PC-3 (cell line): ENCODE data around the gene STUM. TPM values are rescaled to one million over a fixed set of nuclear protein-coding genes. Genes with fewer than 3 reads are reported as not detected.

Experiments used
- ATAC-seq: fragments of 200-7000 bp; cut with Tn5 transposase; 2 replicates; pipeline ENCODE4 v1.9.1; 2020; ENCODE audit warnings: mild to moderate bottlenecking, moderate library complexity
- BruUV-seq: library from RNA; stranded (reverse); fragments of 400-500 nt; replicated peaks from 2 replicates; lab custom pipeline; 2021; lab: Mats Ljungman, UMichigan
- CTCF ChIA-PET: fragments of 300-600 bp; sonication (Branson Sonifier 250); formaldehyde crosslinking; loops from one replicate; lab custom pipeline; 2022; ENCODE audit warnings: antibody characterized with exemption; lab: Charles Lee
- POLR2A ChIA-PET: fragments of 300-600 bp; sonication (Branson Sonifier 250); formaldehyde crosslinking; loops from one replicate; lab custom pipeline; 2022; ENCODE audit warnings: antibody characterized with exemption; ENCODE audit not compliant: unreplicated experiment; lab: Charles Lee
- DNase-seq: peaks from one replicate; pipeline ENCODE4 v3.0.0-alpha.2; 2015
- H2AFZ ChIP-seq: fragments of 300-600 bp; sonication (generic); 2 replicates; pipeline ENCODE4 v1.6.0; 2016; ENCODE audit warnings: antibody characterized with exemption, low read length
- H3F3A ChIP-seq: fragments of 300-600 bp; sonication (generic); one replicate; pipeline ENCODE4 v1.6.0; 2017; ENCODE audit warnings: antibody characterized with exemption, low read length, control low read depth, mild to moderate bottlenecking; ENCODE audit not compliant: unreplicated experiment
- H3K27ac ChIP-seq: fragments of 300-600 bp; sonication (generic); 2 replicates; pipeline ENCODE4 v1.5.1; 2016; ENCODE audit warnings: mild to moderate bottlenecking, low read length
- H3K27me3 ChIP-seq: fragments of 300-600 bp; sonication (generic); 2 replicates; pipeline ENCODE4 v1.6.1; 2016; ENCODE audit warnings: low read length, mixed read lengths
- H3K36me3 ChIP-seq: fragments of 300-600 bp; sonication (generic); 2 replicates; pipeline ENCODE4 v1.6.1; 2016; ENCODE audit warnings: low read depth, mixed run types, low read length, mixed read lengths
- H3K4me1 ChIP-seq: fragments of 300-600 bp; sonication (generic); 2 replicates; pipeline ENCODE4 v1.5.1; 2016; ENCODE audit warnings: low read length; ENCODE audit not compliant: insufficient read depth
- H3K4me2 ChIP-seq: fragments of 300-600 bp; sonication (generic); 2 replicates; pipeline ENCODE4 v1.6.0; 2016; ENCODE audit warnings: low read length
- H3K4me3 ChIP-seq: fragments of 300-600 bp; sonication (generic); 2 replicates; pipeline ENCODE4 v1.5.1; 2016; ENCODE audit warnings: mild to moderate bottlenecking, low read length, mixed read lengths
- H3K79me2 ChIP-seq: fragments of 300-600 bp; sonication (generic); 2 replicates; pipeline ENCODE4 v1.6.1; 2017; ENCODE audit warnings: low read length, mixed read lengths
- H3K9ac ChIP-seq: fragments of 300-600 bp; sonication (generic); 2 replicates; pipeline ENCODE4 v1.6.0; 2016; ENCODE audit warnings: mild to moderate bottlenecking, low read length
- H3K9me2 ChIP-seq: fragments of 300-600 bp; sonication (generic); replicated peaks from 2 replicates; pipeline ENCODE4 v1.6.1; 2016; ENCODE audit warnings: mixed run types, low read length, mixed read lengths
- H3K9me3 ChIP-seq: fragments of 300-600 bp; sonication (generic); 2 replicates; pipeline ENCODE4 v1.6.1; 2016; ENCODE audit warnings: low read length, mixed read lengths
- H4K20me1 ChIP-seq: fragments of 300-600 bp; sonication (generic); 2 replicates; pipeline ENCODE4 v1.6.1; 2016; ENCODE audit warnings: low read length, mixed read lengths
- CTCF ChIP-seq: fragments of 300-600 bp; sonication (generic); conservative IDR thresholded peaks from 2 replicates; pipeline ENCODE4 v1.5.1; 2017; ENCODE audit warnings: antibody characterized with exemption, low read depth, mild to moderate bottlenecking, low read length
- EZH2 ChIP-seq: fragments of 300-600 bp; sonication (generic); IDR thresholded peaks from one replicate; pipeline ENCODE4 v1.6.1; 2017; ENCODE audit warnings: antibody characterized with exemption, mild to moderate bottlenecking, low read length; ENCODE audit not compliant: unreplicated experiment
- EZH2phosphoT487 ChIP-seq: fragments of 300-600 bp; sonication (generic); IDR thresholded peaks from 2 replicates; pipeline ENCODE4 v1.6.1; 2018; ENCODE audit warnings: mild to moderate bottlenecking, antibody characterized with exemption, low read length, borderline replicate concordance
- intact Hi-C: fragments of 100-400 bp; cut with micrococcal nuclease; formaldehyde crosslinking; loops from 2 replicates; pipeline ENCODE4 v1.9.0; 2023
- total RNA-seq: library from RNA; depleted of rRNA; stranded (reverse); fragments of >200 nt; gene quantifications from 2 replicates; pipeline ENCODE4 v1.2.3, GENCODE V29; 2014

Gene STUM
- total RNA-seq, 1 experiment from 2014 or later, result 0.58 TPM

- ChIA-PET CTCF (interaction anchor here (0.6 kb wide), 1 partner anchor 58 kb away, joined by 4 read pairs; no protein-coding TSS in a partner anchor), POLR2A (no interaction called here)
- Histone ChIP-seq H3K4me2 (no peak overlapping the region), H3K27me3 (no peaks in the 10 kb centered on the region), H3K9me2 (no peaks in the 10 kb centered on the region), H3K4me1 (peaks cover 13% of the 10 kb centered on the region), H3K9ac (no peak overlapping the region), H3K79me2 (no peaks in the 10 kb centered on the region), H3F3A (no peaks in the 10 kb centered on the region), H3K4me3 (no peak overlapping the region), H3K9me3 (no peaks in the 10 kb centered on the region), H3K36me3 (no peaks in the 10 kb centered on the region), H2AFZ (no peak overlapping the region), H3K27ac (no peak overlapping the region), H4K20me1 (no peaks in the 10 kb centered on the region)
- no TSS peak for BruUV-seq
- TF ChIP-seq EZH2phosphoT487, result no peak
- TF ChIP-seq CTCF, result no peak
- no peak for TF ChIP-seq EZH2
- DNase-seq (no peak), ATAC-seq (no peak)
- intact Hi-C loops, result loop anchor here (2.0 kb wide), 1 partner anchor 201 kb away; no protein-coding TSS in a partner anchor
Measured at GRCh38 chr1:226627924-226628611, 79.5 kb downstream of the STUM start.

DNA sequence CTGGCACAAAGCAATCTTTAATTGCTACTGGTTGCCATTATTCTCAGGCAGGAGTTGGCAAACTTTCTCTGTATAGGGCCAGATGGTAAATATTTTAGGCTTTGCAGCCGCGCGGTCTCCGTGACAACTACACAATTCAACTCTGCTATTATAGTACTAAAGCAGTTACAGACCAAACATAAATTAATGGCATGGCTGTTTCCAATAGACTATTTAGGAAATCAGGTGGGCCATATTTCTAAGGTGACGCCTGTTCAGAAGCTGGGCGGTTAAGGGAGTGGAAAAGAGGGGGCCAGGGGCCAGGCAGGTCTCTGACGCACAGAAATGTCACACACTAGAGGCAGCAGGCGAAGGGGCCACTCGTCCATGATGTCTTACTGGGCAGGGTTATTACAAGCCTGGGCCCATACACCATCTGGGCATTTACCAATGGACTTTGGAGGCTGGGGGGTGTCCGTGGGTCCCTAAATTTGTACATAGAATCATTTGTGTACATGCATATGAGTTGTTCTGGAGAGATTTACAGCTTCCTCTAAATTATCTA lies 80.1 kb downstream of the STUM start:
- BruUV-seq, result no TSS peak
- ChIA-PET POLR2A (no interaction called here), CTCF (interaction anchor here (0.6 kb wide), 2 partner anchors 59 to 110 kb away, joined by 3 to 4 read pairs; partner anchors contain the start of gene ITPKB)
- Histone ChIP-seq H3K9me2 (no peaks in the 10 kb centered on the region), H4K20me1 (no peaks in the 10 kb centered on the region), H3K9ac (no peak overlapping the region), H3K4me1 (peaks cover 13% of the 10 kb centered on the region), H3K9me3 (no peaks in the 10 kb centered on the region), H3K36me3 (no peaks in the 10 kb centered on the region), H3K4me3 (no peak overlapping the region), H3K4me2 (no peak overlapping the region), H2AFZ (no peak overlapping the region), H3K27me3 (no peaks in the 10 kb centered on the region), H3K79me2 (no peaks in the 10 kb centered on the region), H3F3A (no peaks in the 10 kb centered on the region), H3K27ac (no peak overlapping the region)
- intact Hi-C loops, result no loop called here
- no peak for TF ChIP-seq CTCF
- no peak for TF ChIP-seq EZH2phosphoT487
- no peak for TF ChIP-seq EZH2
- DNase-seq (no peak), ATAC-seq (no peak)
